GM19372 (cell line): Measurements from ENCODE around the gene USP47.
"Not testable (repeated sequence)": the region's sequence is repeated elsewhere in the genome, so short reads cannot be mapped to it uniquely, and the experiment has no call there.

Source experiments
- ATAC-seq: cut with Tn5 transposase; IDR thresholded peaks from one replicate; pipeline ENCODE4 v1.9.1; 2021; ENCODE audit warnings: mild to moderate bottlenecking, low read depth, moderate library complexity; ENCODE audit not compliant: unreplicated experiment

Gene USP47

DNA sequence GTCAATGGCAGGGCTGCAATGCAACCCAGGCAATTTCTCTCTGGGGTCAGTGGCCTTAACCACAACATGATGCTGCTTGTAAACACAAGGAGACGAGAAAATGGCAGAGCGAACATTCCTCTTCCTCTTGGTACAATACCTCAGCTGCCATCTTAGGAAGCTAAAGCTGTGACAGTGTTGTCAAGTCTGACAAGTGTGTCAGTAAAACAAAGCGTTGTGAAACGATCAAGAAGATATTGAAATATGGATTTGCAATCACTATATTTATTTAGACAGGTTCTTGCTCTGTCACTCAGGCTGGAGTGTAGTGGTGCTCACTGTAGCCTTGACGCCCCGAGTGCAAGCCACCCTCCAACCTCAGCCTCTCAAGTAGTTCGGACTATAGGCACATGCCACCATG, 14.5 kb upstream of the USP47 start:
- no peak for ATAC-seq

DNA sequence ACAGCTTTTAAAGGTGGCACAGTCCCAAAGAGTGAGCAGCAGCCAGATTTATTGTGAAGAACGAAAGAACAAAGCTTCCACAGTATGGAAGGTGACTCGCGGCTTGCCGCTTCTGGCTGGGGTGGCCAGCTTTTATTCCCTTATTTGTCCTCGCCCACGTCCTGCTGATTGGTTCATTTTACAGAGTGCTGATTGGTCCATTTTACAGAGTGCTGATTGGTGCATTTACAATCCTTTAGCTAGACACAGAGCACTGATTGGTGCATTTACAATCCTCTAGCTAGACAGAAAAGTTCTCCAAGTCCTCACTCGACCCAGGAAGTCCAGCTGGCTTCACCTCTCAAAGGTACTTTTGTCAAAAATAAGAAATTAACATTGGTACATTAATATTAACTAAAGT, 10.4 kb upstream of the USP47 start:
- ATAC-seq: not testable (repeated sequence)

- ATAC-seq: no peak
Measured at GRCh38 chr11:11836676-11837231, 5.0 kb upstream of the USP47 start.

GRCh38 chr11:11839718-11840117, 2.1 kb upstream of the USP47 start:
- no peak for ATAC-seq

GRCh38 chr11:11841116-11841722, 553 bp upstream of the USP47 start:
- peak; percentile 35 for ATAC-seq

DNA sequence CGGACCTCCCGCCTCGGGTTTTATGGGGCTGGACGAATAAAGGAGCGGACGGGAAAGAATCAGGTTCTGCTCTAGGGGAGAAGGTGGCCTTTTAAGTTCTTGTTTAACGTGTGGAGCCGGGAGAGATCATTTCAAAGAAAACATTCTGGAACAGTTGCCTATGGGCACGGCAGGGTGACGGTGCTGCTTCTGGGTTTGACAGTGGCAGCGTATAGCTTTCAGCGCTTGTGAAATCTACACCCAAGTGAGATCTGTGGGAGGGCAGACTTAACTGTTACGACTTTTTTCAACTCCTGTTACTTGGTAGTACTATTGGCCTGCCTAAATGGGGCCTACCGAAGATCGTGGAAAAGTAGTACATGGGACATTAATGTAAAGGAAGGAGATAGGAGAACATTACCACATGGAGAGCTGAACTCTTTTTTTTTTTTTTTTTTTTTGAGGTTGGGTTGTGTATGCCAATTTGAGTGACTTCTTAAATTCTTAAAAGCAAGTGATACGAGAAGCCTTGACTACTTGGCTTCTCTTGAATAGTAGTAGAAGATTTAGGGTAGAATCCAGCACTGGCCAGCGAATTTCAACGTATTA, 743 bp downstream of the USP47 start:
- peak; percentile 35 for ATAC-seq

GRCh38 chr11:11843211-11843621, 1.4 kb downstream of the USP47 start:
- ATAC-seq: no peak

DNA sequence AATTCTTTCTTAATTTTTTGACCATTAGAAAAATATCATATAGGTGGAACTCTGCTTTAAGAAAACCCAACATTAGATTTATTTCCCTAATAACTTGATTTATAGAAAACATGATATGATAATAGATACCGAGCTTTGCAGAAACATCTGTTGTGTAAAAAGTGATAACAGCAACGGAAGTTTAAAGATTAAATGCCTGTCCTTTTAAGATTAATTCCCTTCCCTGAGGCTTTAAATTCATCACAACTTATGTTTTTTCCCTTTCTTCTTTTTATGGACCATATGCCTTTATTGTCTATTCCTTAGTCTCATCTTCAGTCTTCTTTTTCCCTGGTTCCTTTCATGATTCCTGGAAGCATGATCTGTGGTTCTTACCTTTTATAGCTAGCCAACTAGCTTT, 1.9 kb downstream of the USP47 start:
- ATAC-seq: no peak

DNA sequence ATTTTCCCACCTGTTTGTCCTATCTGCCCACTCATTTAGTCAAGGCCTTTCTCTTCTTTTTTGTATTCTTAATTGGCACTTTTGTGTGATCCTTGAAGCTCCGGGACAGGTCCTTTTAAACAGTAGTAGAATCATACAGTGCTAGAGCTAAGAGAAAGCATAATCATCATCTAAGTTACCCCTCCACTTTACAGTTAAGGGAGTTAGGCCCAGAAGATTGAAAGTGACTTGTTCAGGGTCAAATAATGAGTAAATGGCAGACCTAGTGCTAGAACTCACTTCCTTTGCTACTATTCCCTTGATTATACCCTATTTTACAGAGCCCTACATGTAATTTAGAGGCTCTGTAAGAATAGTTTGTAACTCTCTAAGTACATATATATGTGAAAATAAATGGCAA, 2.5 kb downstream of the USP47 start:
- no peak for ATAC-seq

DNA sequence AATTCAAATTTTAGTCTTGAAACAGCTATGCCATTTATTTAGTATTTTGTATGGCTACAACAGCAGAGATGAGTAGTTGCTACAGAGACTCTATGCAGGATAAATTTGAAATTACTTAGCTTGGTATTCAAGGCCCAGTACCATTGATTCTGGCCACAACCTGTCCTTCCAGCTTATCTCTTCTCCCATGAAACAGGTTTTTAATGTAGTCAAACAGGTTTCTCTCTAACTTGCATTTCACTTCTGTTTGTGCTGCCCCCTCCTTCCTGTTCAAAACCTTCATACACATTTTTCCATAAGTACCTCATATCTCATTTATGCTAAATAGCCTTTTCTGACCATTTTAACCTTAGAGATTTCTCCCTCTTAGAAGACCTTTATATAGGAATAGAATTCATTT, 3.3 kb downstream of the USP47 start:
- no peak for ATAC-seq

DNA sequence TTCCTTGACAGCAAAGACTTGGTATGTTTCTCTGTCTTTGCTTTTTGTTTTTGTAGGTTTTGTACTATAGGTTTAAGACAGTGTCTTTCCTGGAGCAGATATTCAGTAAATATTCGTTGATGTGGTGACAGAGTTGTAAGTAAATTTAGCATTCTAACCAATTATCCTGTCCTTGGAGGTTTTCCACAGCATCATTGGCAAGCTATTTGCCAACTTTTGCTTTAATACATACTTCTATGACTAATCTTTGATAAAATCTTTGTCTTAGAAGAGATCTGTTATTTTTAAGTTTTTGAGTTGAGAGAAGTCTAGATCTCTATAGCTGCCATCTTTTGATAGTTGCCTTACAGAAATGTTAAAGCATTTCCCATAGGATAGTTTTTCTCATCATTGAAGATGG, 3.8 kb downstream of the USP47 start:
- ATAC-seq: no peak

GRCh38 chr11:11847082-11847481, 5.3 kb downstream of the USP47 start:
- ATAC-seq: no peak

GRCh38 chr11:11848891-11849746, 7.3 kb downstream of the USP47 start:
- peak; percentile 75 for ATAC-seq

DNA sequence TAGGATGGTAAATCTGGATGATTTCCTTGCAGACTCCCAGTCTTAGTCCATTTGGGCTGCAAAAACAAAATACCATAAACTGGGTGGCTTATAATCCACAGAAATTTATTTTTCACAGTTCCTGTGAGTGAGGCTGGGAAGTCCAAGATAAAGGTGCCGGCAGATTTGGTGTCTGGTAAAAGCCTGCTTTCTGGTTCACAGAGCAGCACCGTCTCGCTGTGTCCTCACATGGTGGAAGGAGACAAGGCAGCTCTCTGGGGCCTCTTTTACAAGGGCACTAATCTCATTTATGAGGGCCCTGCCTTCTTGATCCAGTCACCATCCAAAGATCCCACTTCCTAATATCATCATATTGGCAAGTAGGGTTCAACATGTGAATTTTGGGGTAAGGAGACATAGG, 8.9 kb downstream of the USP47 start:
- ATAC-seq: no peak

DNA sequence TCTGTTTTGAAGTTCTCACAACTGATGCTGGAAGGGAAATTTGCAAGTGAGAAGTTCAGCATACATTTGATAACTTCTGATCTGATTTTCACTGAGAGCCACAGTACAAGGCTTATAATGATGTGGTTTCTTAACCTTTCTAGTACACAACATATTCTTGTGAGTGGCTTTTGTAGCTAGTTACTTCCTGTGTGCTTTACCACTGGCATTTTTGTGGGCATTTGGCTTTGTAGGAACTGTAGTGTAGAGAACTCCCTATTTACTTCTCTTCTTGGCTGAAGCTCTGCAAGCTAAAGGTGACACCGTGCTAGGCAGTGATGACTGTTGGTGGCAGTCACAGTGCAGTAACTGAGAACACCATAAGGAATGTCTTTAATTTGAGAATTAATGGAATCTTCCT, 14.9 kb downstream of the USP47 start:
- no peak for ATAC-seq

DNA sequence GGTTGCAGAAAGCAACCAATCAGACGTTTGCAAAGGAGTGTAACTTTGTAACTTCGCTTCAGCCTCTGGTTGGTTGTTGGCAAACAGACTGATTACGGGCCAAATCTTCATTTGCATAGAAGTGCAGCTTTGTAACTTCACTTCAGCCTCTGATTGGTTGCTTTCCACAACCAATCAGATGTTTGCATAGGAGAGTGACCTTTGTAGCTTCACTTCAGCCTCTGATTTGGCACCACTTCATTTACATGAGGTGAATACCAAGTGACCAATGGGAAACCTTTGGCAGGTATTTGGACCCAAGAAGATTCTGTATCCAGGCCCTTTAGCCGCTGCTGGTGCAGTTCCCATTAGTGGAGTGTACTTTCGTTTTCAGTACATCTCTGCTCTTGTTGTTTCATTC, 16.0 kb downstream of the USP47 start:
- ATAC-seq: no peak

DNA sequence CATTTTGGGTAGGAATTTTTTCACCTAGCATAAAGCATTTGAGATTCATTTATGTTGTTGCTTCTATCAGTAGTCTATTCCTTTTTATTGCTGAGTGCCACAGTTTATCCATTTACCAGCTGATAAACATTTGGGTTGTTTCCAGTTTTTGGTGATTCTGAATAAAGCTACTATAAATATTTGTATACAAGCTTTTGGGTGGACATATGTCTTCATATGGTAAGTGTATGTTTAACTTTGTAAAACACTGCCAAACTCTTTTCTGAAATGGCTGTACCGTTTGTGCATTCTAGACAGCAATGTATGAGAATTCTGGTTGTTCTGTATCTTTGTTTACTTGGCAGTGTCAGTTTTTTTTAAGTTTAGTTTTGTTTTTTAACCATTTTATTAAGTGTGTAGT, 16.9 kb downstream of the USP47 start:
- ATAC-seq: no peak

- no peak for ATAC-seq
Measured at GRCh38 chr11:11860103-11860979, 18.6 kb downstream of the USP47 start.

DNA sequence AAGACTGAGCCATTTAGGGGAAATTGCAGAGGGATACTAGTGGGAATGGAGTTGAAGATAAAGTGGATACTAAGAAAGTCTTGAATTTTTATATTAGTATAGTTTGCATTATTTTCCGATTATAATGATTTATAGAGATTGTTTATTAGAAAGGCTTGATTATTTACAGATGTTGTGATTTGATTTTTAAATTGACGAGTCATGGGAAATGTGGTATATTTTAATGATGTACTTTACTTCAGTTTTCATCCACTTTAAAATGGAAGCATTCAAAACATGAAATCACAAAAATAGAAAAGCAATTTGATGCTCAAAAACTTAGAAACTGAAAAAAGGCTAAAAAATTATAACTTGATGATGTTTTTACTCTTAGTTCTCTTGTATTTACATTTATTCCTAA, 21.2 kb downstream of the USP47 start:
- ATAC-seq: no peak

DNA sequence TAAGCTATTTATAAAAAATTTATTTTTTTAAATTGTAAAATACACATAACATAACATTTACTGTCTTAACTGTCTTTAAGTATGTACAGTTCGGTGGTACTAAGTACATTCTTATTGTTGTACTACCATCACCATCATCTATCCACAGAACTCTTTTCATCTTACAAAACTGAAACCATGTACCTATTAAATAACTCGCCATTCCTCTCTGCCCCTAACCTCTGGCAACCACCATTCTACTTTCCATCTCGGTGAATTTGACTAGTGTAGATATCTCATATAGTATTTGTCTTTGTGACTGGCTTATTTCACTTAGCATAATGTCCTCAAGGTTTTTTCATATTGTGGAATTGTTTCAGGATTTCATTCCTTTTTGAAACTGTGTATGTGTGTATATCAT, 22.6 kb downstream of the USP47 start:
- no peak for ATAC-seq

DNA sequence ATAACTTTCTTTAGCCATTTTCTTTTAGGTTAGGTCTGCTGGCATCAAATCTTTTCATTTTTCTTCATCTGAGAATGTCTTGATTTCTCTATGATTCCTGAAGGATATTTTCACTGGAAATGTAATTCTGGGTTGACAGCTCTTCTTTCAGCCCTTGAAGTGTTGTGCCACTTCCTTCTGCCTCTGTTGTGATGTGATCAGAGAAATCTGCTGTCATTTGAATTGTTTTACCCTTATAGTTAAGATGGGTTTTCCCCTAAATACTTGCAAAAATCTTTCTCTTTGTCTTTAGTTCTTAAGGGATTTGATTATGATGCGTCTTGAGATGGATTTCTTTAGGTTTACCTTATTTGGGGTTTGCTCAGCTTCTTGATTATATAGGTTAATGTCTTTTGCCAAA, 23.0 kb downstream of the USP47 start:
- ATAC-seq: no peak
